Daoy (cell line): ENCODE measurements around the gene PLPPR1. TPM values are rescaled to one million over a fixed set of nuclear protein-coding genes. Genes with fewer than 3 reads are reported as not detected.

Source experiments
- DNase-seq: peaks from one replicate; pipeline ENCODE4 v3.0.0-alpha.2; 2015; ENCODE audit warnings: low read depth
- total RNA-seq: library from RNA; depleted of rRNA; stranded (reverse); fragments of >200 nt; shearing (Covaris generic); gene quantifications from 2 replicates; pipeline ENCODE4 v1.2.3, GENCODE V29; 2014

The PLPPR1 gene
- total RNA-seq, 1 experiment from 2014 or later, result not detected

DNA sequence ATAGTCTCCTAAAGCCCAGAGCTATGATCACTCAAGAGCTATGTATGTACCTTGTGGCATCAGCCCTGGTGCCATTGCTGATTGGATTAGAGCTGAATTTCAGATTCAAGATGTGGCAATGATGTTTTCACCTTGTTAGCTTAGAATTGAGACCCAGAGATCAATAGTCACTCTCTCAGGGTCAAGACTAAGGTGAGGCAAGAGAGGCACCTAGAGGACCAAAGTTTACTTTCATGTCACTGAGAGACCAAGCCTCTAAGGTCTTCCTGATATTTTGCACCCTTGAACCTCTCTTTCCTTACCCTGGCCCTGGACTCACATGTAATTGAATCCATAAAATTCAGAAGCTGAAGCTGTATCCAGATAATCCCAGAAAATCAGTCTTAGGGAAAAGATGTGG is 313.4 kb downstream of the PLPPR1 start:
- no peak for DNase-seq

DNA sequence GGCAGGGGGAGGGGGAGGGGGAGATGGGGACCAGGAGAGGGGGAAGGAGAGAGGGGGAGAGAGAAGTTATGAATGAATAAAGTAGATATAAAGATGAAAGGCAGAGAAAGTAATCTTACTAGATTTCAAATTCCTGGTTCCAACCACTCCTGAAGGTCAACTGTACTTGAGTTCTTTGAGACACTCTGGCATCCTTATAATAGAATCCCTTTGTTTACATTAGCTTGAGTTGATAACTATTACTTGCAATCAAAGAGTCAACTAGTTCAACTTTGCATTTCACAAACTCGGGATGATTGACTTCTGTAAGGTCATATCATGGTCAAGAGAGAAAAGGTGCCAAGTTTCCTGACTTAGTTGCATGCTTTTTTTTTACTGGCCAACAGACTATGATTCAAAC is 314.1 kb downstream of the PLPPR1 start:
- no peak for DNase-seq

DNA sequence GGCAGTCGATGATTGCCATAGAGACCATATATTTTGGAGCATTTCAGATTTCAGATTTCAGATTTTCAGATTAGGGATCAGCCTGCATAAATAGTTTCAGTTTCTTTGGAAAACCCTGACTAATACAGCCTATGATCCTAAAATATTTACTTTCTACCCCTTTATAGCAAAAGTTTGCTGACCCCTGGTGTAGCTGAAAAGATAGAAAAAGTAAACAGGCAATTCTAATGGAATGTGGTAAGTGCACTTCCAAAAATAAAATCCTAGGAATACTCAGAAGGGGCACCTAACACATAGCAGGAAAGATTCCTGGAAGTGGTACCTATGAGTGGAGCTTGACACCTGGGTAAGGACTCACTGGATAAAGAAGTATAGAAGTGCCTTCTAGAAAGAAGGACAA is 321.8 kb downstream of the PLPPR1 start:
- DNase-seq, result no peak

DNA sequence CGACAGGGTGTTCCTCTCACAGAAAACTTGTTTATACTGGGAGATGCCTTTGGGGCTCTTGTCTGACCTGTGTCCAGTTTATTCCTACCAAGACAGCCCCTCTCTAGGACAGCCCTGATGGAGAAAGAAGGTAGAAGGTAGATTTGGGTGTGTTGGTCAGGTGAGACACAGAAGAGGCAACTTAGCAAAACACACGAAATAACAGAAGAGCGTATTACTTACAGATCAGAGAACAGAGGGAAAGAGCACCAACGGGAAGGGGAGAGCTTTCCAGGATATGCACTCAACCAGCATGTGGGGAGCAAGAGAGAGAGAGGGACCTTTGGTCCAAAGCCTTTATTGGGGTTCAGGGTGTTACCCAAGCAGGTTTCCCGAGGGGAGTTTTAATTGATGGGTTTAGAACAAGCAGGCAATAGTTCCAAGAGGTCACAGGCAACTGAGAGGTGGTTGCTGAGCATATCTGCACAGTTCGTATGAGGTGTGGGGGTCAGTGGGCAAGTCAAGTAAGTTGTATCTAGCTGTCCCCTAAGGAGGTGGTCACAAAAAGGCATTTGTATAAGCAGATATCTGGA is 324.5 kb downstream of the PLPPR1 start:
- DNase-seq, result no peak

DNA sequence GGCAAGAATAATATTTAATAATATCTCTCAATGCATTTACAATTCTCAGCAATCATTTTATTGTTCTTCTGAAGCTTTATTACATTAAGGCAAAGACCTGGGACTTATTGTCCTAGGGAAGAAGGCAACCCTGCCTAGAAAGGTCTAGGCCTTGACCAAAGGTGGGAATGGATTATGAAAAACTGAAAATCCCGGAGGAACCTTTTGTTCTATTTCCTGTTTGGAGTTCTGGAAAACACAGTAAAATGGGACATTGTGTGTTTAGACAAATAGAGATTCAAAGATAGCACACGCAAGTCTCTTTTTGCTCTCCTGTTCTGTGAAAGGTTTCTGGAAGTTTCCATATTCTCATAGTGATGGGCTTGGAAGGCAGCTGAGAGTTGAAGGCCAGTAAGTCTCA is 325.2 kb downstream of the PLPPR1 start:
- DNase-seq, result no peak

DNA sequence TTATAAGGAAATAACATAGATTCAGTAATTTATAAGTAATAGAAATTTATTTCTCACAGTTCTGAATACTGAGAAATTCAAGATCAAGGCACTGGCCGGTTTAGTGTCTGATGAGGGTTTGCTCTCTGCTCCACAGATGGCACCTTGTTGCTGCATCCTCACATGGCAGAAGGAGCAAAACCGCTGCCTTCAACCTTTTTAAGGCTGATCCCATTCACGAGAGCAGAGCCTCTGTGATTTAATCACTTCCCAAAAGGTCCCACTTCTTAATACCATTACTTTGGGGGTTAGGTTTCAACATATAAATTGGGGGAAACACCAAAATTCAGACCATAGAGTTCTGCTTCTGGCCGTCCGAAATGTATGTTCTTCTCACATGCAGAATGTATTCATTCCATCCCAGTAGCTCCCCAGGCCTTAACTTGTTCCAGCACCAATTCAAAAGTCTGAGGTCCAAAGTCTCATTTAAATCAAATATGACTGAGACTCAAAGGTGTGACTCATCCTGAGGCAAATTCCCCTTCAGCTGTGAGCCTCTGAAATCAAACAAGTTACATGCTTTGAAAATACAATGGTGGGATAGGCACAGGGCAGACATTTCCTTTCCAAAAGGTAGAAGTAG is 325.7 kb downstream of the PLPPR1 start:
- peak; percentile 30 for DNase-seq

DNA sequence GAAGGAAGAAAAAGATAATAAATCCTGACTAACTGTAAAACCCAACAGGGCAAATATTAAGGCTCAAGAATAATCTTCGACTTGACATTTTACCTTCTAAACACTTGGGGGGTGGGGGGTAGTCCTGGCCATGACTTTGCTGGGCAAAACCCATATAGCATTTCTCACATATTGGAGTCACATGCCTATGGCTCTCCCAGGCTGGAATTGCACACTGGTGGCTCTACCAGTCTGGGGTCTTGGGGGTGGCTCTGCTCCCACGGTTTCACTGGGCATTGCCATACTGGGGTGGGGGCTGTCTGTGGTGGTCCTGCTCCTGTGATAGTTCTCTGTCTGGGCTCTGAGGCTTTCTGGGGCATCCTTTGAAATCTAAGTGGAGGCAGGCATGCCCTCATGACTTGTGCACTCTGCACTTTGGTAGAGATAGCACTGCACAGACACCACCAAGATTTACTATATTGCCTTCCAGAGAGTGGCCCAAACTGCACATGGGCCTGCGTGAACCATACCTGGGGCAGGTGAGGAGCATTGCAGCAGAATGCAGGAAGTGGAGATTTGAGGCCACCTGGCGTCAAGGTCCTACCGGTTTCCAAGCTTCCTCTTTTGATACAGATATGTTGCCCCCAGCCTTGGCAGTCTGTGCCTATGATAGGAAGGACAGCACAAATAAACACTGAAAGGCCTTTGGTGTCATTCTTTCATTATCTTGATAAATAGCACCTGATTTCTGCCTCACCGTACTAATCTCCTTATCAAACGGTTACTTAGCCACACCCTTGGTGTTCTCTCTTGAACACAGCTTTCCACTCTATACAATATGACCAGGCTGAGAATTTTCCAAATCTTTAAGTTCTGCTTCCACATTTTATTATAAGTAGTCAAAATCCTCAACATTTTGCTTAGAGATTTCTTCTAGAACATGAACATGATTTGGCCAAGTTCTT is 326.5 kb downstream of the PLPPR1 start:
- no peak for DNase-seq

DNA sequence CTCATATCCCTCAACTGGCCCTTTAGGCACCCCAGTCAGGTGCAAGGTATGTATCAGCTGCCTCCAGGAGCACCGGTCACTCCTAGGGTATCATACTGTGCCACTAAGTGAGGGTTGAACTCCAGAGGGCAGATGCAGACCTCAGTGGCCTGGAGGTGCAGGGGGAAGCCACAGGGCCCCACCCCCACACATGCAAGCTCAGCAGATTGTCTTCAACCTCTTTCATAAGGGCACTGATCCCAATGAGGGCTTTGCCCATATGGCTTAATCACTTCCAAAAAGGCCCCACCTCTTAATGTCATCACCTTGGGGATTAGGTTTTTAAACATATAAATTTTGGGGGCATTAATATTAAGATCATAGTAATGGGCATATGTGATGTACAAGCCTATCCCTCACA is 328.1 kb downstream of the PLPPR1 start:
- no peak for DNase-seq

DNA sequence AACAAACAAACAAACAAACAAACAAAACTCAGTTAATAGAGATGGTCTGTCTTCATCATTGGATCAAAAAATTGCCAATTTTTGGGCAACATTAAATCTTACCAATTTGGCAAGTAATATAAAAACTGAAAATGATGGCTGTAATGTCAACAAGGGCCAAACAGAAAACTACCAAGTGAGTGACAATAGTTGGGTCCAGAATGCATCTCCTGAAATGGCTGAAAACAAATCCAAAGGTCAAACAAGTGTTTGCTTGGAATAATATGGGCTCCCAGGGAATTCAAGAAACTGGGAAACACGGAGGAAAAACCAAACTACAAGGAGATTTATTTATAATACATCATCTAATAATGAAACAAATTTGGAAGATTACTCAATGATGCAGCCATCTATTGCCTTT is 331.2 kb downstream of the PLPPR1 start:
- no peak for DNase-seq

DNA sequence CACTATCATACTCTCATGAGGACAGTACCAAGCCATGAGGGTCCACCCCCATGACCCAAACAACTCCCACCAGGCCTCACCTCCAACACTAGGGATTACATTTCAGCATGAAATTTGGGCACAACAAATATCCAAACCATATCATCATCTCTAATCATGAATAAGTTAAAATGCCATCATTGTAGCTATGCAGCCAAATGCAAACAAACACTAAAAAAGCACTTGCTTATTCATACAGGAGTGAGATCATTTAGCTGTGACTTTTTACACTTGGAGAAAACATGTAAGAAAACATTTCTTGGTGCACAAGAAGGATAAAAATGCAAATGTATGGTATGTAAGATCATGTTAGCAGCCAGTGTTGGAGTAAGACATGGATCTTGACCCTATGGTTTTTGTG is 332.1 kb downstream of the PLPPR1 start:
- no peak for DNase-seq

DNA sequence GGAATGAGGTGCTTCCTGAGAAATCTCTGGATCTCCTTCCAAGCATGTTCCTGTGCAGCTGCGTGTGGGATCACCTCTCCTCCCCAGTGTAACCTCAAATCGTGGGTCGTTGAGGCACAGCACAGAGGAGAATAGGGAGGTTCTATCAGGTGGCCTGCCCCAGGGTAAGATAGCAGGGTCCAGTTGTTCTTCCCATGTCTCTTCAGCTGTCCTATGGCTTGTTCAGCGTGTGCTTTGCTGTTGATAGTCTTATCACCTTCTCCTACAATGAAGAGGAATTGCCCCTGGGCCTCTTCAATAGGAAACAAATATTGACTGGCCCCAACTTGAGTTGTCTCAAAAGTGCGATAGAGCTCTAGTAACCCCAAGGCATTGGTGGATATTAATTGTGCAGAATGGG is 333.9 kb downstream of the PLPPR1 start:
- DNase-seq, result no peak

DNA sequence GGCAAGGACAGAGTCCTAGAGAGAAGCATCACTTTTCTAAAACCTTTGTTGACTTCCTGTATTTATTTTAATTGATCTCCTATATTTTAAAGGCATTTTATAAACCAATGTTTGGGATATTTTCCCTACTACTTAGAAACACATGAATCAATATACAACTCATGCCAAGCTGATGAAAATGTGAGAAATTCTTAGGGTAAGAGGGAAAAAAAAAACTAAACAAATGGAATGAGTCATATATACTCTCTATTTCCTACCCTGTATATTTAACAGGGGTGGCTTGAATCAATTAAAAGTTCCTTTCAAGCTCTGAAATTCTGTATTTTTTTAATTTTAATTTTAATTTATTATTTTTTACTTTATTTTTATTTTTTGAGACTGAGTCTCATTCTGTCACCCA is 336.7 kb downstream of the PLPPR1 start:
- no peak for DNase-seq

DNA sequence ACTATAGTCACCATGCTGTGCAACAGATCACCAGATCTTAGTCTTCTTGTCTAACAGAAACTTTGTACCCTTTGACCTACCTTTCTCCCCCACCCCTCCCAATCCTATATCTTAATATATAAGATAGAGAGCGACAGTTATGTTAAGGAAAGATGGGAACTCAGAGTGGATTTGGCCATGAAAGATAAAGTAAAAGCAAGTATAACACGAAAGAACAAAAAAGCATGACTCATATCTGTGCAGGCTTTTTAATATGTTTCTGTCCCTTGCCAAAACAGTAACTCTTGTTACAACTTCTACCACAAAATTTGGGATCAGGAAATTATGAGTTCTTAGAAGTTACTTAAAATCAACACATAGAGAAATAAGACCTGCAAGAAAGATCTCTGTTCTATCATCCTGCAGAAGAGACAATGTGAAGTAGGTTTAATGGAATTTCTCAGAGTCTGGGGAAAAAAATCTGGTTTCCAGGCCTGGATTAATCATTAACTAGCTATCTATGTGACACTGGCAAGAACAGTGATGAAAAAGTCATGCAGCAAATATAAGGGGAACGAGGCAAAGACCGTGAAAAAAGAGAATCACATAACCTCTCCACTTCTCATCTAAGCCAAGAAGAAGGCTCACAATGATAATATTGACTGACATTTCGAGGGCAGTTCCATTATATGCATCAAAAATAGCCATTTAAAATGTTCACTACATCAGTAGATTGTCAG is 337.7 kb downstream of the PLPPR1 start:
- DNase-seq, result no peak

DNA sequence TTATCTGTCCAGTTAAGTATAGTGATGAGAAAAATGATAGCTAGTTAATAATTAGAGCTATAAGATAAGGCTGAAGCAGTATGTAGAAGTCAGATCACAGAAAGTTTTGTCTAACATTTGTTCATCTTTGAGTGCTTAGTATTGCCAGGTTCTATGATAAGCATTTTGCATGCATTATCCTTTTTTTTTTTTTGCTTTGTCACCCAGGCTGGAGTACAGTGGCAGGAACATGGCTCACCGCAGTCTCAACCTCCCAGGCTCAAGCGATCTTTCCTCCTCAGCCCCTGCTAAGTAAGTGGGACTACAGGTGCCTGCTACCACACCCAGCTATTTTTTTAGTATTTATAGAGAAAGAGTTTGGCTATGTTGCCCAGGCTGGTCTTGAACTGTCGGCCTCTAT is 338.8 kb downstream of the PLPPR1 start:
- no peak for DNase-seq

DNA sequence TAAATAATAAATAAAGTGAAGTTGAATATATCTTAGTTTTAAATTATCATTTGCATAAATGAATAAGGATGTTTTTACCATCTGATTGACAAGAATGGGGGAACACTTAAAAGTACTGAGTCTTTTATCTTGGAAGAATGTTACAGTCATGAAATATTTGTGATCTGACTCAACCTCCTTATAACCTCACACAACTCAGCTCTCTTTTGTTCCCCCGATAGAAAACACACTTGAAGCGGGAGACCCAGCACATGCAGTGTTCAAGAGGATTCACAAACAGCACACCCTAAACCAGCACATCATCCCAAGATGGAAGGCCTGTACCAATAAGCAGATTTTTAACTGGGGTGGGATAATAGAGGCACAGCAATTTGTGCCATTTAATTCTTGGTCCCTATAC is 340.8 kb downstream of the PLPPR1 start:
- DNase-seq, result peak; percentile 66

DNA sequence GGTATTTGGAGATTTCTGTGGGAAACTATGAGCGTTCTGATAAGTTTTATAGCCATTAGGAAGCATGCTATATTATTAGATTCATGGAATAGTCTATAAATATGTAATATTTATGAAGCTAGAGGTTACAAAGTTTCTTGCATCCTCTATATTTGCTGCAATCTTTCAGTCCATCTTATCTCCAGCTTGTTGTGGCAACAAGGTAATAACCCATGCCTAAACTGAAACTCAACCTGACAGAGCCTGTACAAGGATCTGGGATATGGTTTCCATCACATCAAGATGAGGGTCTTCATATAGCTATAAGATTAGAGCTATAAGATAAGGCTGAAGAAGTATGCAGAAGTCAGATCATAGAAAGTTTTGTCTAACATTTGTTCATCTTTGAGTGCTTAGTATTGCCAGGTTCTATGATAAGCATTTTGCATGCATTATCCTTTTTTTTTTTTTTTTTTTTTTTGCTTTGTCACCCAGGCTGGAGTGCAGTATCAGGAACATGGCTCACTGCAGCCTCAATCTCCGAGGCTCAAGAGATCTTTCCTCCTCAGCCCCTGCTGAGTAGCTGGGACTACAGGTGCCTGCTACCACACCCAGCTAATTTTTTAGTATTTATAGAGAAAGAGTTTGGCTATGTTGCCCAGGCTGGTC is 341.5 kb downstream of the PLPPR1 start:
- DNase-seq, result no peak

DNA sequence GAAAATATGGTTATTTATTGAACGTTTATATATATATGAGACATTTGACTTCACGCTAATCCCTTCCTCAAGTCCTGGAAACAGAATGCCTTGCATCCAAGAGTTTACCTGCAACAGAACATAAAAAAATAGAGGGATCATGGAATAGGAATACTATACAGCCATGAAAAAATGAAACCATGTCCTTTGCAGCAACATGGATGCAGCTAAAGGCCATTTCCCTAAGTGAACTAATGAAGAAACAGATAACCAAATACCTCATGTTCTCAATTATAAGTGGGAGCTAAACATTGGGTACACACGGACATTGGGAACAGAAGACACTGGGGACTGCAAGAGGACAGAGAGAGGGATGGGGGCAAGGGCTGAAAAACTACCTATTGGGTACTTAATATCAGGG is 343.3 kb downstream of the PLPPR1 start:
- DNase-seq, result no peak

DNA sequence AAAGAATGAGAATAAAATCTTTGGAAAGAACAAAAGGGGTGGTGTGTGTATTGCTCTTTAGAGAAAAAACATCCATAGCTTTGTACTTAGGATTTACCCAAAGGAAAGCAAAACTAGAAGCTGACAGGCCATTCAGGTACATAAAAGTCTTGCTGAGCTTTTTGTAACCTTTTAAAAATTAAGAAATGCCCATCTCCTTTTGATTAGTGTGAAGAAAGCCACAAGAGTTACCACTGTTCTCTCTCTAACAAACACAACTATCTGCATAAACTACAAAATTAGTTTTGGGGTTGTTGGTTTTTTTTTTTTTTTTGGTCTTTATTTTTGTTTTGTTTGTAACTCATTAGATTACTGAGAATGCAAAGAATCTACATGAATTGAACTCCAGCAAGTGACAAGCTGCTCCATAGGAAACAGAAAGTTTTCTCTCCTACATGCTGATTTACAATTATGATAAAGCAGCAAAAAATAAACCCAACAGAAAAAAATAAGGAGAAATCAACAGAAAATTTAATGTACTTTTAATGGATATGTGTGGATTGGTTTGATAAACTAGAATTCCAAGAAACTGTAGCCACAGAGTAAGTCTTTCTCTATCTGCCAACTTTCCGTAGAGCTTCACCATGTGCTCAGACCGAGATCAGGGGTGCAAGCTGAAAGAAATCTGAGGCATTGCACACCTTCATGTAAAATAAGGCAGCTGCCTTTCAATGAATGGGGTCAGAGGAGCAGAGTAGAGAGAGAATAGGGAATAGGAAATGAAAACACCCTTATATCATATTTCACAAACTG is 344.0 kb downstream of the PLPPR1 start:
- DNase-seq, result no peak
